HG02885 (cell line): Measurements from ENCODE around the gene SPATA21.

Source experiments
- ATAC-seq: cut with Tn5 transposase; IDR thresholded peaks from one replicate; pipeline ENCODE4 v1.9.1; 2021; ENCODE audit warnings: mild to moderate bottlenecking; ENCODE audit not compliant: unreplicated experiment, poor library complexity

Gene SPATA21

GRCh38 chr1:16425125-16426025 lies 11.8 kb downstream of the SPATA21 start:
- no peak for ATAC-seq

- ATAC-seq: no peak
Observed at GRCh38 chr1:16422041-16422440, 15.2 kb downstream of the SPATA21 start.

- ATAC-seq: no peak
Observed at GRCh38 chr1:16421201-16421600, 16.0 kb downstream of the SPATA21 start.

- ATAC-seq: peak; percentile 71
Observed at GRCh38 chr1:16420424-16421118, 16.7 kb downstream of the SPATA21 start.

- ATAC-seq: no peak
Observed at GRCh38 chr1:16418823-16419425, 18.3 kb downstream of the SPATA21 start.

- no peak for ATAC-seq
Observed at GRCh38 chr1:16413191-16413590, 24.0 kb downstream of the SPATA21 start.

GRCh38 chr1:16410803-16411202 lies 26.4 kb downstream of the SPATA21 start:
- ATAC-seq: no peak

GRCh38 chr1:16409536-16410152 lies 27.6 kb downstream of the SPATA21 start:
- ATAC-seq: no peak

- ATAC-seq: no peak
Observed at GRCh38 chr1:16406868-16407267, 30.4 kb downstream of the SPATA21 start.

GRCh38 chr1:16405441-16405840 lies 31.8 kb downstream of the SPATA21 start:
- no peak for ATAC-seq

GRCh38 chr1:16402742-16403141 lies 34.5 kb downstream of the SPATA21 start:
- no peak for ATAC-seq

GRCh38 chr1:16398371-16398953 lies 38.8 kb downstream of the SPATA21 start:
- no peak for ATAC-seq

- ATAC-seq: no peak
Observed at GRCh38 chr1:16397120-16397519, 40.1 kb downstream of the SPATA21 start.

- ATAC-seq: no peak
Observed at GRCh38 chr1:16396591-16396990, 40.6 kb downstream of the SPATA21 start.

- ATAC-seq: no peak
Observed at GRCh38 chr1:16394977-16395376, 42.2 kb downstream of the SPATA21 start.

- ATAC-seq: no peak
Observed at GRCh38 chr1:16393570-16394521, 43.4 kb downstream of the SPATA21 start.

GRCh38 chr1:16392740-16393569 lies 44.3 kb downstream of the SPATA21 start:
- no peak for ATAC-seq

GRCh38 chr1:16391411-16391810 lies 45.8 kb downstream of the SPATA21 start:
- no peak for ATAC-seq
